ENCODE data around the gene ZNF579.

ZNF579 gene

DNA sequence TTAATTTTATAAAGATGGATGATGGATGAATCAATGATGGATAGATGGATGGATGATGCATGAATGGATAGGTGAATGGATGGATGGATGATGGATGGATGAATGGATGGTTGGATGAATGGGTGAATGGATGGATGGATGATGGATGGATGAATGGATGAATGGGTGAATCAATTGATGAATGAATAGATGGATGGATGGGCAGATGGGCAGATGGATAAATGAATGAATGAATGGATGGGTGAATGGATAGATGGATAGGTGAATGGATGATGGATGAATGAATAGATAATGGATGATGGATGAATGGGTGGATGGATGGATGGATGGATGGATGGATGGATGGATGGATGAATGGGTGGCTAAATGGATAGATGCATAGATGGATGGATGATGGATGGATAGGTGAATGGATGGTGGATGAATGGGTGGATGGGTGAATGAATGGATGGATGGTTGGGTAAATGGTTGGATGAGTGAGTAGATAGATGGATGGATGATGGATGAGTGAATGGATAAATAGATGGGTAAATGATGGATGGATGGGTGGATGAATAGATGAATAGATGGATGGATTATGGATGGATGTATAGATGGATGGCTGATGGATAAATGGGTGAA is 12.8 kb downstream of the ZNF579 start:
- no peak for DNase-seq (ENCODE audit: low spot score)

DNA sequence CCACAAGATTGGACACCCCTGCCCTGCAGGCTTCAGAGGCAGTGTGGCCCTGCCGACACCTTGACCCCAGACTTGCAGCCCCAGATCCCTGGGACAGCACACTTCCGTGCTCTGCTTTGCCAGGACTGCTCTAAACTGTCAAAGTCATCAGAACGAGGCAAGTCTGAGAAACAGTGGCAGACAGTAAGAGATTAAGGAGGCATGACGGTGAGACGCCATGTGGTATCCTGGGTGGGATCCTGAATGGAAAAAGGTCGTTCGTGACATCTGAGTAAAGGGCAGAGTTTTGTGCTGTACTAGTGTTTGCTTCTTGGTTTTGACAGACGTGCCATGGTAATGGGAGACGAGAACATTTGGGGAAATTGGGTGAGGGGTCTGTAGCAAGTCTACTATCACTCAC is 13.8 kb downstream of the ZNF579 start:
- DNase-seq (ENCODE audit: low spot score): no peak

DNA sequence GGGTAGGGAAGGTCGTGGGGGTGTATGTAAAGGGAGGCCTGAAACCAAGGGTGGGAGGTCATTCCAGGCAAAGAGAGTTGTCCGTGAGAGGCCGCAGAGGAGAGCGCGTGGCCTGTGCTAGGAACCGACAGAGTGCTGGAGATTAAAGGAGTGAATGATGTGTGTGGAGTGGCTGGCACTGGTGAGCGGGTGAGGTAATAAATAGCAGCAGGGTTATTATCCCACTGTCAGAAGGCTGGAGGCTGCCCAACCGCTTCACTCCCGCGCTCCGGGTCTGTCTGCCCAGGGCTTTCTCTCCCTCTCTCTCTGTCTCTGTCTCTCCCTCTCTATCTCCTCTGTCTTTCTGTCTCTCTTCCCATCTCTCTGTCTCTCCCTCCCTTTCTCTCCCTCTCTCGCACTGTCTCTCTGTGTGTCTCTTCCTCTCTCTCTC is 17.4 kb downstream of the ZNF579 start:
- no peak for DNase-seq (ENCODE audit: low spot score)

DNA sequence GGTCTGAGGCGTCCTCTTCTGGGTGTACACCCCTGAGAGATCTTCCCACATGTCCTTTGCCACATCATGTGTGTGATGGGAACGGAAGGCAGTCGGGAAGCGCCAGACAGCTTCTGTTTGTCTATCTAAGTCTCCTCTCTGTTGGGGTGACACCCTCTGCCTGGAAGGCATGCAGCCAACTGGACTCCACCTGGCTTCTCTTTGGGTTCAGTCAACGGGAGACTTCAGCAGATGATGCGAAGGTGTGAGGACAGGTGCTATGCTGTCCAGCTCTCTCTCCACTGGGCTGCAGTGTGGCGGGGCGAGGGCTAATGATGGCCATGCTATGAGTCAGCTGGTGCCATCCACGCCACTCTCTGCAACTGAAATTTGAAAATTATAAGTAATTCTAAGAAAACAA is 21.0 kb downstream of the ZNF579 start:
- no peak for DNase-seq (ENCODE audit: low spot score)

DNA sequence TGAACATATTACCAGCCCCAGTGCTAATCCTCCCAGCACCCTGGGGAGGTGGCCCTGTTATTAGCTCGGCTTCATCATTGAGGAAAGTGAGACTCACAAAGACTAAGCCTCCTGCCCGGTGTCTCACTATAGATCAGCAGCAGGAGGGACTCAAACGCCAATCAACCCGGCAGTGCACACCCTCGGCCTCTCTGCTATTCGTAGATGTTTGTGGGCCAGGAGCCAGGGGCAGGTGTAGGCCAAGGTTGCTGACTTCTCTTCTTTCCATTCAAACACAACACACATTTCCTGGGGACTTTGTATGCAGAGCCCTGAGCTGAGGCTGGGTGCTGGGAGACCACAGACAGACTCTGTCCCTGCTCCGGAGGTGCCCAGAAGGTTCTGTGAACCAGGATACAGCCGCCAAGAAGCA is 25.9 kb downstream of the ZNF579 start:
- DNase-seq (ENCODE audit: low spot score): no peak

DNA sequence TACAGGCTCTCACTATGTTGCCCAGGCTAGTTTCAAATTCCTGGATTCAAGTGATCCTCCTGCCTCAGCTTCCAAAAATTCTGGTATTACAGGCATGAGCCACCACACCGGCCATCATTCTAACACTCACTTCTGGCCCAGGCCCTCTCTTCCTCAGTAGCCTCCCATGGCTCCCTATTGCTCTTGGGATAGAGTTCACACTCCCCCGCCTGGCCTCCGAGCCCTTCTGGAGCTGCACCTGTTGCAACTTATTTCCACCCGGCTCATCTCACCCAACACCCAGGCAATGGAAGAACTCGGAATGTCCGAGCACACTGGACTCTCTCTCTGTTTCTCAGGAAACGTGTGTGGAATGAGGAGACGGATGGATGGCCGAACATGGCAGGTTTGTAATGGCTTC is 26.3 kb downstream of the ZNF579 start:
- DNase-seq (ENCODE audit: low spot score): no peak

DNA sequence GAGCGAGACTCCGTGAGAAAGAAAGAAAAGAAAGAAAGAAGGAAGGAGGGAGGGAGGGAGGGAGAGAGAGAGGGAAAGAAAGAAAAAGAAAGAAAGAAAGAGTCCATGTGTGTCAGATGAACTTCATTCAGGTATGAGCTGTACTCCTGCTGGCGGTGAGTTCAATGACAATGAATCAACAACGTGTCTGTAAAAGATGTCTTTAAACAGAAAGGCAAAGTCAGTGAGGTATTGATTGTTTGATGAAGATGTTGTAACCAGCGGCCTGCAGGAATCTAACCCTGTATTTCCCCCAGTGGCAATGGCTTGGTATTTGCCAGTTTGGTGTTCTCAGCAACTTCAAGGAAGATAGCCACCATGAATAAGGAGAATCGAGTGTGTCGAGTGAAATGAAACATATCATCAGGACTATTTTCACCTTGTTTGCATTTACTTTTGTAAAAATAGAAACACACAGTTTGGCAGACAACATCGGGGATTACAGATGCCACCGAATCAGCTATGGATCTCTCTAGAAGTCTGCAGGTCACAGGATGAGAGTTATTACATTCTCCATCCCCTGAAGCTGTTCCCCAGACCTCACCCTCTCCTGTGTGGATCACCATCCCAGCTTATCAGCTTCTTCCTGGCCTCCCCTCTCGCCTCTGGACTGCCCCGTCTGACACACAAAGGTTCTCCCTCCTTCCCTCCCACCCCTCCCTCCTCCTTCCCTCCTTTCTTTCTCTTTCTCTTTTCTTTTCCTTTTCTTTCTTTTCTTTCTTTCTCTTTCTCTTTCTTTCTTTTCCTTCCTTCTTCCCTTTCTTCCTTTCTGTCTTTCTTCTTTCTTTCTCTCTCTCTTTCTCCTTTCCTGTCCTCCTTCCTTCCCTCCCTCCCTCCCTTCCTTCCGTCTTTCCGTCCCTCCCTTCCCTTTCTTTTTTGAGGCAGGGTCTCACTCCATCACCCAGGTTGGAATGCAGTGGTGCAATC is 27.1 kb downstream of the ZNF579 start:
- DNase-seq (ENCODE audit: low spot score): no peak

DNA sequence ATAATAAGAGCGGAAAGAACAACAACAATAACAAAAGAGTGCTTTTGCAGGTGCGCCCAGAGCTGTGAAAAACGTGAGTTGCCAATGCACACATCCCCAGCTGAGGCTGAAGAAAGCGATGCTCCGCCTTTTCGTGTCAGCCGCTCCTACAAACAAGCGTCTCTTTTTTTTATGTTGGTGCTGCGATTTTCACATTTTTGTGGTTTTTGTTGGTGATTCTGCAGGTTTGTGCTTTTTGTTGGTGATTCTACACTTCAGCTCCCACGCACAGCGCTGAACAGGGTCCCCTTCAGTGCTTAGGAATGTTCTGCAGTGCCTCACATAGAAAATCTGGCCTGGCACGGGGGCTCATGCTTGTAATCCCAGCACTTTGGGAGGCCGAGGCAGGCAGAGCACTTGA is 28.0 kb downstream of the ZNF579 start:
- DNase-seq (ENCODE audit: low spot score): no peak

DNA sequence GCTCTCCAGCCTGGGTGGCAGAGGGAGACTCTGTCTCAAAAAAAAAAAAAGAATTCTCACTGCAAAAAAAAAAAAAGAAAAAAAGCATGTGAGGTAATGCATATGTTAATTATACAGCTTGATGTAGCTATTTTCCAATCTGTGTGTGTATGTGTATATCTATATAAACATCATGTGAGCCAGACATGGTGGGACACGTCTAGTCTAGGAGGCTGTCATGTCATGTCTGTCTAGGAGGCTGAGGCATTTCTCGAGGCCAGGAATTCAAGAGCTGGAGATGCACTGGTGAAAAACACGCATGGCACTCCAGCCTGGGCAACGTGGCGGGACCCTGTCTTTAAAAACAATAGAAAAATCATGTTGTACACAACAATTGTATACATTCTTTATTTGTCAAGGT is 28.4 kb downstream of the ZNF579 start:
- no peak for DNase-seq (ENCODE audit: low spot score)

DNA sequence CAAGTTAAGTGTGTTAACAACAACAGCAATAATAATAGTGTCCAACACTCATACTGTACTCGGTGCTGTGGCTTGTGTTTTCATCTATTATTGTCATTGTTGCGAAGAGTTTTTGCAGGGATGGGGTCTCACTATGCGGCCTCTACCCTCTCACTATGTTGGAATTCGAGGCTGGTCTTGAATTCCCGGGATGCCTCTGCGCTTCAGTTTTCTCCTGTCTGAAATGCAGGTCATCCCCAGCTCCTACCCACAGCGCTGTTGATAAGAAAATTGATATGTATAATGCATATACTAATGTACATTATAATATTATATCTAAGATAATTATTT is 30.4 kb downstream of the ZNF579 start:
- no peak for DNase-seq (ENCODE audit: low spot score)

DNA sequence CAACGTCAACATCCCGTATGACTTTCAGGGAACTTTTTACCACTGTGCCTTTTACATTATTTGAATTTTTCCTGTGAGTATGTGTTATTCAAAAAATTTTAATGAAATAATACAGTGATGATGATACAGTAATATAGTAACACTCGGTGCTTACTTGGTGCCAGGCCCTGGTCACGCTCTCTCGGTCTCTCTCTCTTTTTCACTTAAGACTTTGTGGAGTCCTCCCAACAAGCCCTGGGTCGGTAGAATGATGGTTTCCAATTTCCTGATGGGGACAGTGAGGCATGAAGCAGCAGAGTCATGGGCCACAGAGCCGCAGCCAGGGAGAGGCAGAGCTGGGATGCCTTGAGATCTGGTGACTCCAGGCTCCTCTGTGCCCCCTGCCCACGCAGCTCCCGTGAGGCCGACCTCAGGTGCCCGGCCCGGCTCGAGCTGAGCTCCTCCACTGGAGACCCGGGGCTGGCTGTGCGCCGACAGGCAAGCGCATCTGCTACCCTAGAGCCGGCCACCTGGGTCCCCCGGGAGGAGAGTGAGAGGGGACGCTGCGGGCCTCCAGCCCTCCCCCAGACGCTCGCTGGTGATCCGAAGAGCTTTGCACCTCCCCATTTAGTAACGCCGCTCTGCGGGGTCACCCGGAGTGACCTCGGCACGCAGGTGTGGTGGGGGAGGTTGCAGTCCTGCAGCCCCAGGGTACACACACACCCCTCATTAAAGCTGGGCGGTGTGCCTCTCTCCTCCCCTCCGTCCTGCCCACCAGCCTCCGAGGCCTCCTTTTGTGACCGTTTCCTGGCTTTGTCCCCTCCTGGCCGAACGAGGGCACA is 30.9 kb downstream of the ZNF579 start:
- no peak for DNase-seq (ENCODE audit: low spot score)

DNA sequence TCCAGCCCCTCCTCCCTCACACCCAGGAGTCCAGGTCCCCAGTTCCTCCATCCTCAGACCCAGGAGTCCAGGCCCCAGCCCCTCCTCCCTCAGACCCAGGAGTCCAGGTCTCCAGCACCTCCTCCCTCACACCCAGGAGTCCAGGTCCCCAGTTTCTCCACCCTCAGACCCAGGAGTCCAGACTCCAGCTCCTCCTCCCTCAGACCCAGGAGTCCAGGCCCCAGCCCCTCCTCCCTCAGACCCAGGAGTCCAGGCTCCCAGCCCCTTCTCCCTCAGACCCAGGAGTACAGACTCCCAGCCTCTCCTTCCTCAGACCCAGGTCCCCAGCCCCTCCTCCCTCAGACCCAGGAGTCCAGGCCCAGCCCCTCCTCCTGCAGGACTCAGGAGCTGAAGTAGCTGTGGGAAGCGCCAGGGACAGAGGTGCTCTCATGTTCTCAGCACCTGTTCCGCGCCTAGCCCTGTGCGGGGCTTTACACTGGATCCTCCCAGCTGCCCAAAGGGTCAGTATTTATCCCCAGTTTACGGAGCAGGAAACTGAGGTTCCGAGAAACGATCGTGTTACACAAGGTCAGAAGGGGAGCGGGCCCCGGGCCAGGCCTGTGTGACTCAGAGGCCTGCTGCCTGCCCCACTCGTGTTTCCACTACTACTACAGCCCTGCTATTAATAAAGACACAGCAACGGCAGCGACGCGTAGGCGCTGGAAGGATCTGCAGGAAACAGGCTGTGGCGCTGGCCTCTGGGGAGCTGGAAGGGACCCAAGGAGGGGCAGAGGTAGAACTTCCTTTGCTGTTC is 33.6 kb downstream of the ZNF579 start:
- DNase-seq (ENCODE audit: low spot score): peak; percentile 26

DNA sequence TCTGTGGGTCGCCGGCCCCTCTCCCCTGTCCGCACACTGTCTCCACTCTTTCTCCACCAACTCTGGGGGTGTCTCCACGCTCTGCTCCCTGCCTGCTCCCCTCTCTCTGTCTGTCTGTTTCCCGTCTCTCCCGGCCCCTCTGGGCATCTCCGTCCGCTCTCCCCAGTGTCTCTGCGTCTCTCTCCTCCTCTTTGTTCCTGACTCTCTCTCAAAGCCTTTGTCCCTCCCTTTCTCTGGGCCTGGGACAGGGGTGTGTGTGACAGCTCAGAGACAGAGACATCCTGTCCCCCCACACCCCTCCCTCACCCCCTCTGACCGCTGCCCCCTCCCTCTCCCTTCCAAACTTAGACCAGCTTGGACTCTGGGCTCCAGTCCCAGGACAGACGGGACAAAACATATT is 34.6 kb downstream of the ZNF579 start:
- no peak for DNase-seq (ENCODE audit: low spot score)

DNA sequence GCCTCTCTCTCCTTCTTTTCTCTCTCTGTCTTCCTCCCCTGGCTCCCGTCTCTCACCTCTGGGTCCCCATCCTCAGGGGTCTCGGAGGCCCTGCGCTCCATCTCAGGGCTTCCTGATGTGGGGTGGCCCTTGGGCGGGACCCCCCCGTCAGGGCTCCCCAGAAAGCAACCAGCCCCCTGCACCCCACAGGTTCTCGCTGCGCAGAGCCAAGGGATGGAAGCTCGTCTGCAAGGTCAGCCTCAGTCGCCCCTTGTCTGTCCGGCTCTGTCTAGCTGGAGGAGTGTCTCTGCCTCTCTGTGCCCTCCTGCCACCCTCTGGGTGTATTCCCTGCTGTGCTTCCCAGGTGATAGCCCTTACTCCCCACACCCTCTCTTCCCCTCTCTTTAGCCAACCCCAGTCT is 35.2 kb downstream of the ZNF579 start, which contains the start of gene SBK3:
TSS of gene SBK3 (minus strand) at position 101 of the 400 bp plus-strand sequence. CDS start at position 101, 0 bp downstream.
- DNase-seq (ENCODE audit: low spot score): no peak

DNA sequence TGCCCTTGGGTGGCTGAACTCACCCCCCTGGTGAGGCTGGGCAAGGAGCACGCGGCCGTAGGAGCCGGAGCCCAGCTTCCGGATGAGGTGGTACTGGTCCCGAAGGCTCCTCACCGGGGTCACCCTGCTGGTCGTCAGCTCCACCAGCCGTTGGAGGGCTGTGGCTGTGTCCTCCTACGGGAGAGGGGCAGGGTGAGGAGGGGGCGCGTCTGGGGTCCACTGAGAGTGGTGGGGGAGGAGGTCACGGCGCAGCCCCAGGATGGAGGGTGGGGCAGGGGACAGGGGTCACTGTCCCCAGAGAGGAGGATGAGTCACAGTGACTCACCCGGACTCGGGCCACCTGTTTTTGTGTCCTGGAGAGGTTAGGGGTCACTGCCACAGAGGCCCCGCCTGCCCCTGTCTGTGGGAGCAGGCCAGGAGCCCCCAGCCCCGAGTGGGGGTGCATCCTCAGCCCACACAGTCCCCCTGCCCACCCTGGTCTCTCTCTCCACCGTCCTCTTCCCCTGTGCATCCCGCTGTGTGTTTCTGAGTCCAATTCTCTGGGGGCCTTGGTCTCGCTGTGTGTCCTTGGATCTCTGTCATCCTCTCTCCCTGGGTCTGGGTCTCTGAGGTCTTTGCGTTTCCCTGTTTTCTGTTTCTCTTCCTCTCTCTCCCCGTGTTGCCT is 35.7 kb downstream of the ZNF579 start:
- no peak for DNase-seq (ENCODE audit: low spot score)

DNA sequence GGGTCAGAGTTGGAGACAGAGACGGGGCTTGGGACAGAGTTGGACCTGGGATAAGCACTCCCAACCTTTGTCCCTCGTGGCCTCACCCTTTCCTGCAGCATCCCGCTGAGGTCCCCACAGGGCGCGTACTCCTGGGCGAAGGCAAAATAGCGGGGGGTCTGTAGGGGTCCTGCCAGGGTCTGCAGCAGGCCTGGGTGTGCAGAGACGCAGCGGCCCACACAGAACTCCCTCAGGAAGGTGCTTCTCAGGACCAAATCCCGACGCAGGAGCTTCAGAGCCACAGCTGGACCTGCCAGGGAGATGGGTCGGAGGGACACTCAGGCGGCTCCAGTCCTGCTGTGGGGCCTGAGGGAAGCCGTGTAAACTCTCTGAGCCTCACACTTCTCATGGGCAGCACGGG is 36.6 kb downstream of the ZNF579 start:
- DNase-seq (ENCODE audit: low spot score): no peak

DNA sequence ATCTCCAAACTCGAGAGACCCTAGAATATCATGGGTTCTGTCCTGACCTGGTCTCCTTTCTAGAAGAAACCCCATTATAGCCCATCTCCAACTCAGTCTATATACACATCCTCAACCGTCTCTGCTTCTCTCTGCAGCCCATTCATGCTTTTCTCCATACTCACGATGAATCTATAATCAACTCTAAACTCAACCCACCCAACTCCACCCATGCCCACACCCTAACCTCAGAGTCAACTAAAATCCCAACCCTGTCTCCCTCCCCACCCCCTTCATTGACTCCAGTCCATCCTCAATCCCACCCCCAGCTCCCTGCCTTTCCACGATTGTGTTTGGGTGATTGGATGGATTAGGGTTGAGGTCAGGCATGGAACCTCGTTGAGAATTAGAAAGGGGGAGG is 37.1 kb downstream of the ZNF579 start:
- DNase-seq (ENCODE audit: low spot score): no peak

DNA sequence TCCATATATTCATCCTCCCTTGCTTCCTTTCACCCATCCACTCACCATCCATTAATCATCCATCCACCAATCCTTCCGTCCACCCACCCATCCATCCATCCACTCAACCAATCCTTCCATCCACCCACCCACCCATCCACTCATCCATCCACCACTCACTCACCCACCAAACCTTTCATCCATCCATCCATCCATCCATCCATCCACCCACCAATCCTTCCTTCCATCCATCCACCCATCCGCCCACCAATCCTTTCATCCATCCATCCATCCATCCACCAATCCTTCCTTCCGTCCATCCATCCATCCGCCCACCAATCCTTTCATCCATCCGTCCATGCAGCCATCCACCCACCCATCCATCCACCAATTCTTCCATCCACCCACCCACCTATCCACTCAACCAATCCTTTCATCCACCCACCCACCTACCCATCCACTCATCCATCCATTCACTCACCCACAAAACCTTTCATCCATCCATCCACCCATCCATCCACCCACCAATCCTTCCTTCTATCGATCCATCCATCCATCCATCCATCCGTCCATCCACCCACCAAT is 38.3 kb downstream of the ZNF579 start:
- no peak for DNase-seq (ENCODE audit: low spot score)

DNA sequence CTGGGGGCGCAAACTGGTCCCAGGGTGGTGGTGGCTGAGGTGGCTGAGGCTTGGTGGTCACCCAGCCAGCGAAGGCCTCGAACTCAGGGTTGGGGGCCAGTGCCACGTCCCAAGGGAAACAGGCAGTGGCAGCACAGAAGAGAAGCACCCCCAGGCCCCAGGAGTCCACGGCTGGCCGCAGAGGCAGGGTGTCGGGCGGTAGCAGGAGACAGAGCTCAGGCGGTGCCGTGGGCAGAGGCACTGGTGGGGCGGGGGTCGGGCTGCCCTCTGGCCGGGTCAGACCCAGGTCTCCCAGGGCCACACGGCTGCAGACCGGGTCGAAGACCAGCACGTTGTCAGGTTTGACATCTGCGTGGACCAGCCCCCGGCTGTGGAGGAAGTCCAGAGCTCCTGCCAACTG is 39.6 kb downstream of the ZNF579 start:
- DNase-seq (ENCODE audit: low spot score): no peak

DNA sequence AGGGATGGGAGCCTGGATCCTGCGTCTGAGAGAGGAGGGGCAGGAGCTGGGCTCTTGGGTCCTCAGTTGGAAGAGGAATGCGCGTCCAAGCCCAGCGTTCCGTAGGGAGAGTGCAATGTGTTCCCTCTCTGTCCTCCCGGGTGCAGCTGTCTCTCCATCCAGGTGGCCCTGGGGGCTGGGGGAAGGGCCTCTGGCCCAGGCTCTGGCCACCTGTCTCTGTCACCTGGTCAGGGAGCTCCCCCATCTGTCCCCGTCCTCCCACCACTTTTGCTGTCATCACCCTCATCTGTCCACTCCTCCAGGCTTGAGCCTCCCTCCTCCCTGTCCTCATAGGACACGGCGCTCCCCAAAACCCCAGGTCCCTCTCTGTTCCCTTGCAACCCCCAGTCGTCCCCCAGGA is 40.0 kb downstream of the ZNF579 start:
- DNase-seq (ENCODE audit: low spot score): no peak

All from Ammon's horn (tissue), 1 donor.